ENCODE results near the gene AAK1. TPM values are rescaled to one million over a fixed set of nuclear protein-coding genes. Genes with fewer than 3 reads are reported as not detected.
A peak's percentile ranks its signal among the peaks of the same experiment; 100 is the strongest.
"Not testable (repeated sequence)": the region's sequence is repeated elsewhere in the genome, so short reads cannot be mapped to it uniquely, and the experiment has no call there.

The AAK1 gene
- polyA plus RNA-seq, 1 experiment: 23.3 TPM

DNA sequence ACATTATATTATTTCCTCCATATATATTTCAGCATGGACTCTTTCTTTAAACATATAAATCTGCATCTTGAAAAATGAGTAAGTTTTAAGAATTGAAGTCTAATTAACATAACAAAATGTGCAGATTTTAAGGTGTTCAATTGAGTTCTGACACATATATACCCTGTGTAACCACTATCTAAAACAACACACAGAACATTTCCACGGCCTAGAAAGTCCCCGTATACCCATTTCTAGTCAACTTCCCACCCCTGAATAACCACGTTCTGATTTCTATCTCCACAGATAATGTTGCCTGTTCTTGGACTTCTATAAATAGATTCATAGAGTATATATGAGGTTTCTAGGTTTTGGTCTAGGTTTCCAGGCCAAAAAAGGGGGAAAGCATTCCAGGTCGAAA lies 87.5 kb downstream of the AAK1 start:
- H3K27me3 ChIP-seq (ENCODE audit: control insufficient read depth, insufficient read depth, low read length): no peaks in the 10 kb centered on the region
- ChIA-PET POLR2A (no interaction called here), CTCF (interaction anchor here (0.9 kb wide), 1 partner anchor 161 kb away, joined by 3 read pairs; no protein-coding TSS in a partner anchor)
- 0 out of 2 replicates have a peak, but pooled peaks cover 2% of the 10 kb centered on the region for H3K36me3 ChIP-seq (ENCODE audit: control insufficient read depth, insufficient read depth, low read length)
- TF ChIP-seq, protein P1, sequence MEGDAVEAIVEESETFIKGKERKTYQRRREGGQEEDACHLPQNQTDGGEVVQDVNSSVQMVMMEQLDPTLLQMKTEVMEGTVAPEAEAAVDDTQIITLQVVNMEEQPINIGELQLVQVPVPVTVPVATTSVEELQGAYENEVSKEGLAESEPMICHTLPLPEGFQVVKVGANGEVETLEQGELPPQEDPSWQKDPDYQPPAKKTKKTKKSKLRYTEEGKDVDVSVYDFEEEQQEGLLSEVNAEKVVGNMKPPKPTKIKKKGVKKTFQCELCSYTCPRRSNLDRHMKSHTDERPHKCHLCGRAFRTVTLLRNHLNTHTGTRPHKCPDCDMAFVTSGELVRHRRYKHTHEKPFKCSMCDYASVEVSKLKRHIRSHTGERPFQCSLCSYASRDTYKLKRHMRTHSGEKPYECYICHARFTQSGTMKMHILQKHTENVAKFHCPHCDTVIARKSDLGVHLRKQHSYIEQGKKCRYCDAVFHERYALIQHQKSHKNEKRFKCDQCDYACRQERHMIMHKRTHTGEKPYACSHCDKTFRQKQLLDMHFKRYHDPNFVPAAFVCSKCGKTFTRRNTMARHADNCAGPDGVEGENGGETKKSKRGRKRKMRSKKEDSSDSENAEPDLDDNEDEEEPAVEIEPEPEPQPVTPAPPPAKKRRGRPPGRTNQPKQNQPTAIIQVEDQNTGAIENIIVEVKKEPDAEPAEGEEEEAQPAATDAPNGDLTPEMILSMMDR (IDR thresholded peaks at IDR 0.05; ENCODE audit: insufficient read depth, low read depth, low read length): no peak
- DNase-seq (ENCODE audit: low read depth): no peak
- H3K4me3 ChIP-seq (ENCODE audit: low read depth, low read length): no peak overlapping the region

DNA sequence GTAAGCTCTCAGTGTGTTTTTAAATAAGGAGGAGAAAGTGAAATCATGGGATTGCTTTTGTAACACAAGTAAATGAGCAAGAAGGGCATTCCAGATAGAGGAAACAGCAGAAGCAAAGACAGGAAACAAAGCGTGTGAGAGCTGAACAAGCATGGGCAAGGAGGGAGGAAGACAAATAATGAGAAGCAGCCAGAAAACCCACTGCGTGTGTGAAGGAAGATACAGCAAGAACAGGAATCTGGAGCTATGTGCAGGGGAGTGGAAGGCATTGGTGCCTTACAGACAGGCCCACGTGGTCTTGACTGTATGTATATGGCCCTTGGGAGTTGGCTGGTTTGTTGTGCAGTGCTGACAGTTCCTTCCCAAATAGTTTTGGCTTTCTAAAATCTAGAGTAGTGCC lies 88.6 kb downstream of the AAK1 start:
- POLR2A ChIA-PET: no interaction called here
- H3K4me3 ChIP-seq (ENCODE audit: low read depth, low read length): no peak overlapping the region
- H3K36me3 ChIP-seq (ENCODE audit: control insufficient read depth, insufficient read depth, low read length): 0 out of 2 replicates have a peak, but pooled peaks cover 2% of the 10 kb centered on the region
- CTCF ChIA-PET: interaction anchor here (1.0 kb wide), 1 partner anchor 170 kb away, joined by 4 read pairs; no protein-coding TSS in a partner anchor
- TF ChIP-seq, protein P1 (IDR thresholded peaks at IDR 0.05; ENCODE audit: insufficient read depth, low read depth, low read length): no peak
- DNase-seq (ENCODE audit: low read depth): no peak
- no peaks in the 10 kb centered on the region for H3K27me3 ChIP-seq (ENCODE audit: control insufficient read depth, insufficient read depth, low read length)

GRCh38 chr2:69554568-69554967 lies 89.0 kb downstream of the AAK1 start:
- POLR2A ChIA-PET: no interaction called here
- CTCF ChIA-PET: interaction anchor here (1.0 kb wide), 1 partner anchor 170 kb away, joined by 4 read pairs; no protein-coding TSS in a partner anchor
- TF ChIP-seq, protein P1 (IDR thresholded peaks at IDR 0.05; ENCODE audit: insufficient read depth, low read depth, low read length): no peak
- Histone ChIP-seq H3K36me3 (ENCODE audit: control insufficient read depth, insufficient read depth, low read length) (0 out of 2 replicates have a peak, but pooled peaks cover 2% of the 10 kb centered on the region), H3K4me3 (ENCODE audit: low read depth, low read length) (no peak overlapping the region), H3K27me3 (ENCODE audit: control insufficient read depth, insufficient read depth, low read length) (no peaks in the 10 kb centered on the region)
- no peak for DNase-seq (ENCODE audit: low read depth)

GRCh38 chr2:69553991-69554390 lies 89.5 kb downstream of the AAK1 start:
- TF ChIP-seq, protein P1 (IDR thresholded peaks at IDR 0.05; ENCODE audit: insufficient read depth, low read depth, low read length): no peak
- ChIA-PET CTCF (interaction anchor here (2.3 kb wide), 1 partner anchor 11 kb away, joined by 14 read pairs; no protein-coding TSS in a partner anchor), POLR2A (no interaction called here)
- Histone ChIP-seq H3K36me3 (ENCODE audit: control insufficient read depth, insufficient read depth, low read length) (0 out of 2 replicates have a peak, but pooled peaks cover 2% of the 10 kb centered on the region), H3K4me3 (ENCODE audit: low read depth, low read length) (no peak overlapping the region), H3K27me3 (ENCODE audit: control insufficient read depth, insufficient read depth, low read length) (no peaks in the 10 kb centered on the region)
- no peak for DNase-seq (ENCODE audit: low read depth)

DNA sequence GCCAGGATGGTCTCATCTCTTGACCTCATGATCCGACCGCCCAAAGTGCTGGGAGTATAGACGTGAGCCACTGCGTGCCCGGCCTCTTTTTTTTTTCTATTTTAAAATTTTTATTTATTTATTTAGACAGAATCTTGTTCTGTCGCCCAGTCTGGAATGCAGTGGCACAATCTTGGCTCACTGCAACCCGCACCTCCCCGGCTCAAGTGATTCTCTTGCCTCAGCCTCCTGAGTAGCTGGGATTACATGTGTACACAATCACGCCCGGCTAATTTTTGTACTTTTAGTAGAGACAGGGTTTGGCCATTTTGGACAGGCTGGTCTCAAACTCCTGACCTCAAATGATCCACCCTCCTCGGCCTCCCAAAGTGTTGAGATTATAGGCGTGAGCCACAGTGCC lies 93.0 kb downstream of the AAK1 start:
- H3K27me3 ChIP-seq (ENCODE audit: control insufficient read depth, insufficient read depth, low read length); H3K4me3 ChIP-seq (ENCODE audit: low read depth, low read length); H3K36me3 ChIP-seq (ENCODE audit: control insufficient read depth, insufficient read depth, low read length); DNase-seq (ENCODE audit: low read depth): not testable (repeated sequence)
- POLR2A ChIA-PET: interaction anchor here (0.7 kb wide), 1 partner anchor 12 kb away, joined by 4 read pairs; no protein-coding TSS in a partner anchor
- CTCF ChIA-PET: interaction anchor here (1.1 to 1.3 kb wide), 2 partner anchors 10 to 15 kb away, joined by 4 read pairs; no protein-coding TSS in a partner anchor

- CTCF ChIA-PET: interaction anchor here (0.7 to 1.8 kb wide), 4 partner anchors 16 to 175 kb away, joined by 3 to 7 read pairs (median 4); partner anchors contain the start of gene NFU1
- H3K27me3 ChIP-seq (ENCODE audit: control insufficient read depth, insufficient read depth, low read length): no peaks in the 10 kb centered on the region
- POLR2A ChIA-PET: no interaction called here
- no peaks in the 10 kb centered on the region for H3K36me3 ChIP-seq (ENCODE audit: control insufficient read depth, insufficient read depth, low read length)
- no peak overlapping the region for H3K4me3 ChIP-seq (ENCODE audit: low read depth, low read length)
- DNase-seq (ENCODE audit: low read depth): peak; percentile 26
- TF ChIP-seq, protein P1 (IDR thresholded peaks at IDR 0.05; ENCODE audit: insufficient read depth, low read depth, low read length): no peak
Measured at GRCh38 chr2:69549421-69549820, 94.1 kb downstream of the AAK1 start.

Measured in BJ (cell line).